ENCODE data around the gene L3MBTL1.
A peak's percentile ranks its signal among the peaks of the same experiment; 100 is the strongest.
"Not testable (repeated sequence)": the region's sequence is repeated elsewhere in the genome, so short reads cannot be mapped to it uniquely, and the experiment has no call there.

The L3MBTL1 gene

GRCh38 chr20:43507150-43508080 is at the start of gene L3MBTL1:
Gene L3MBTL1, plus strand, starts transcription at chr20:43507697. Its CDS starts 5,807 bp downstream, at chr20:43513504.
- peak; percentile 29 to 44 for DNase-seq

- no peak for DNase-seq
These were observed 49.0 kb upstream of the L3MBTL1 start for GRCh38 chr20:43458422-43458924.

- peak; percentile 33 to 39 for DNase-seq
These were observed 48.2 kb upstream of the L3MBTL1 start for GRCh38 chr20:43459022-43459942.

- no peak for DNase-seq
These were observed 47.2 kb upstream of the L3MBTL1 start for GRCh38 chr20:43460172-43460829.

GRCh38 chr20:43460830-43461200 is 46.7 kb upstream of the L3MBTL1 start:
- DNase-seq: no peak

- no peak for DNase-seq
These were observed 45.4 kb upstream of the L3MBTL1 start for GRCh38 chr20:43461894-43462659.

GRCh38 chr20:43462660-43463526 is 44.6 kb upstream of the L3MBTL1 start:
- DNase-seq: no peak

GRCh38 chr20:43463527-43464218 is 43.8 kb upstream of the L3MBTL1 start:
- DNase-seq: no peak

- peak in 1 of 2 experiments; percentile 28 for DNase-seq
These were observed 43.2 kb upstream of the L3MBTL1 start for GRCh38 chr20:43464219-43464790.

GRCh38 chr20:43465625-43465943 is 41.9 kb upstream of the L3MBTL1 start:
- no peak for DNase-seq

GRCh38 chr20:43467589-43467988 is 39.9 kb upstream of the L3MBTL1 start:
- DNase-seq: no peak

GRCh38 chr20:43472671-43473380 is 34.7 kb upstream of the L3MBTL1 start:
- no peak for DNase-seq

GRCh38 chr20:43473381-43473704 is 34.2 kb upstream of the L3MBTL1 start:
- DNase-seq: no peak

GRCh38 chr20:43477193-43477592 is 30.3 kb upstream of the L3MBTL1 start:
- no peak for DNase-seq

- DNase-seq: no peak
These were observed 29.9 kb upstream of the L3MBTL1 start for GRCh38 chr20:43477619-43478018.

- DNase-seq: no peak
These were observed 17.5 kb upstream of the L3MBTL1 start for GRCh38 chr20:43490038-43490437.

- DNase-seq: no peak
These were observed 15.4 kb upstream of the L3MBTL1 start for GRCh38 chr20:43492101-43492500.

- DNase-seq: no peak
These were observed 12.1 kb upstream of the L3MBTL1 start for GRCh38 chr20:43495388-43495787.

- not testable (repeated sequence) for DNase-seq
These were observed 5.5 kb upstream of the L3MBTL1 start for GRCh38 chr20:43502021-43502420.

- no peak for DNase-seq
These were observed 1.3 kb upstream of the L3MBTL1 start for GRCh38 chr20:43506238-43506637.
